ENCODE results near the gene ECHDC1.
A peak's percentile ranks its signal among the peaks of the same experiment; 100 is the strongest.
"Not testable (repeated sequence)": the region's sequence is repeated elsewhere in the genome, so short reads cannot be mapped to it uniquely, and the experiment has no call there.

Gene ECHDC1, protein sequence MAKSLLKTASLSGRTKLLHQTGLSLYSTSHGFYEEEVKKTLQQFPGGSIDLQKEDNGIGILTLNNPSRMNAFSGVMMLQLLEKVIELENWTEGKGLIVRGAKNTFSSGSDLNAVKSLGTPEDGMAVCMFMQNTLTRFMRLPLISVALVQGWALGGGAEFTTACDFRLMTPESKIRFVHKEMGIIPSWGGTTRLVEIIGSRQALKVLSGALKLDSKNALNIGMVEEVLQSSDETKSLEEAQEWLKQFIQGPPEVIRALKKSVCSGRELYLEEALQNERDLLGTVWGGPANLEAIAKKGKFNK

DNA sequence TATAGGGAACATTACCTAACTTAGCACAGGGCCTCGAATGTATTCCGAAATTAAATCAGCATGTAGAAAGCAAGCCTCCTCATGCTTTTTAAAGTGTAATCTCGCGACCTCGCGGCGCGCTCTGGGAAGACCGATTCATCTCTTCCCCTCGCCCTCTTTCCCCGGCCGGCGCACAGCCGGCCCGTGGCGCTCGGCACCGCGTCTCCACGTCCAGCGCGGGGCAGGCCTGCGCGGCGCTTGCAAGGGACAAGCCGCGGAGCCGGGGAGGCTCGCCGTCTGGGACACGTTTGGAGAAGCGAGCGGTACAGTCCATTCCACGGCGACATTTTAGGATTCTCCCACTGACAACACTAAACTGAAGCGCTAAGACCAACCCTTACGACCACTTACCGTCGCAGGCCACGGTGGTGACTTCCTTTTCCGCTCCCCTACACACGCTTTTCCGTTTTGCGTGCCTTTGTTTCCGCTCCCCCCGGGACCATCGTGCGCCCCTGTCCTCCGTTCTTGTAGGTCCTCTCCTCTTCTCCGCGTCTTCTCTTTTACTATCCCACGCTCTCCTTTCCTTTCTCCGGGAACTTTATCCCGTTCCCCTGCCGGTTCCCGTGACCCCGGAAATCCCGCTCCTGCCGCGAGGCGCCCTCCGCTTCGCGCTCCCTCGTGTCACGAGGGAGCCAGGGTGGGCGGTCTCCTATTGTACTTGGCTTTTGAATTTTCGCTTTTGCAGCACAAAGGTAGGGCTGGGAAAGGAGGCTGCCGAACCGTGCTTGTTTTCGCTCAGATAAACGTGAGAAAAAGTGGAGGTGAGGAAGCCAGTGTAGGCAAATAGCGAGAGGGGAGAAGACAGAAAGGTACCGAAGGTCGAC lies at the start of gene ECHDC1:
Gene ECHDC1, minus strand, starts transcription at position 664 of the 863 bp plus-strand sequence. CDS start 12,581 bp downstream, outside the sequence.
- no peak within 1 kb of the TSS for H3K27ac Mint-ChIP-seq
- H3K36me3 Mint-ChIP-seq = no peaks in the 10 kb centered on the region
- no peak within 1 kb of the TSS for H3K4me3 Mint-ChIP-seq
- peaks cover 6% of the 10 kb centered on the region for H3K4me1 Mint-ChIP-seq
- ATAC-seq = peak; percentile 86
- H3K9me3 Mint-ChIP-seq = no peaks in the 10 kb centered on the region
- H3K27me3 Mint-ChIP-seq = no peaks in the 10 kb centered on the region

- no peaks in the 10 kb centered on the region for H3K36me3 Mint-ChIP-seq
- no peaks in the 10 kb centered on the region for H3K27me3 Mint-ChIP-seq
- H3K27ac Mint-ChIP-seq = no peak overlapping the region
- no peak overlapping the region for H3K4me3 Mint-ChIP-seq
- H3K9me3 Mint-ChIP-seq = no peaks in the 10 kb centered on the region
- H3K4me1 Mint-ChIP-seq = no peaks in the 10 kb centered on the region
- no peak for ATAC-seq
These were observed 48.9 kb upstream of the ECHDC1 start for GRCh38 chr6:127392301-127392700.

GRCh38 chr6:127391094-127391953 lies 47.9 kb upstream of the ECHDC1 start:
- H3K4me3 Mint-ChIP-seq = no peak overlapping the region
- no peaks in the 10 kb centered on the region for H3K4me1 Mint-ChIP-seq
- no peaks in the 10 kb centered on the region for H3K9me3 Mint-ChIP-seq
- ATAC-seq = no peak
- no peaks in the 10 kb centered on the region for H3K27me3 Mint-ChIP-seq
- H3K27ac Mint-ChIP-seq = no peak overlapping the region
- no peaks in the 10 kb centered on the region for H3K36me3 Mint-ChIP-seq

- Mint-ChIP-seq H3K27me3 (no peaks in the 10 kb centered on the region), H3K9me3 (no peaks in the 10 kb centered on the region), H3K27ac (no peak overlapping the region), H3K4me3 (no peak overlapping the region), H3K4me1 (no peaks in the 10 kb centered on the region), H3K36me3 (no peaks in the 10 kb centered on the region)
- no peak for ATAC-seq
These were observed 46.3 kb upstream of the ECHDC1 start for GRCh38 chr6:127389706-127390105.

GRCh38 chr6:127385668-127386430 lies 42.4 kb upstream of the ECHDC1 start:
- Mint-ChIP-seq H3K4me1 (no peaks in the 10 kb centered on the region), H3K27me3 (no peaks in the 10 kb centered on the region), H3K36me3 (no peaks in the 10 kb centered on the region), H3K9me3 (no peaks in the 10 kb centered on the region), H3K27ac (no peak overlapping the region), H3K4me3 (no peak overlapping the region)
- no peak for ATAC-seq

DNA sequence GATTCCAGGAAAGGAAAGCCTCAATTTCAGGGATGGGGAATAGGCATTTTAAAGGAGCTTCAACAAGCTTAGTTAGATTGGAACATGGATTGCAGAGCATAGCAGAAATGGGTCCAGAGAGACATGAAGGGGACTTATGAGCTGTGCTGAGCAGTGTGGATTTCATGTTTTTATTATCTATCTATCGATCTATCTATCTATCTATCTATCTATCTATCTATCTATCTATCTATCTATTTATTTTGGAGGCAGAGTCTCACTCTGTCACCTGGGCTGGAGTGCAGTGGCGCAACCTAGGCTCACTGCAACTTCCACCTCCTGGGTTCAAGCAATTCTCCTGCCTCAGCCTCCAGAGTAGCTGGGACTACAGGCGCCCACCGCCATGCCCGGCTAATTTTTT lies 41.4 kb upstream of the ECHDC1 start:
- not testable (repeated sequence) for H3K27me3 Mint-ChIP-seq, H3K27ac Mint-ChIP-seq, H3K4me1 Mint-ChIP-seq, H3K9me3 Mint-ChIP-seq, ATAC-seq, H3K4me3 Mint-ChIP-seq, H3K36me3 Mint-ChIP-seq

DNA sequence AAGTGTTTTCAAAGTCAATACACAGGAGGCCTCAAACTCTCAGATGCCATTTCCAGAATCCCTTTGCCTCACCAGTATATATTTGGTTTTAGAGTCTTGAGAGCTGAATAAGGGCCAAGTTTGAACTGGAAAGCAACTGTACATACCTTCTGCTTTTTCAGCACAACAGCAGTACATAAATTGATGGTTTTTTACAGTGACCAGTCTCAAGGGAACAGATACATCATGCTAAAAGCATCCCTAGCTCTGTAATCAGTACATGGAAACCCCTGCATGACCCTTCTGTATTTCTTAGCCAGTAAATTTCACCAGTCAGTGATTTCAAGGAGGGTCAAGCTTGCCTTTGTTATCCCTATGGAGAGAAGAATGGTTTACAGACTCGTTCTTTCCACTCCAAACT lies 40.6 kb upstream of the ECHDC1 start:
- Mint-ChIP-seq H3K4me3 (no peak overlapping the region), H3K9me3 (no peaks in the 10 kb centered on the region), H3K4me1 (no peaks in the 10 kb centered on the region), H3K27me3 (no peaks in the 10 kb centered on the region), H3K27ac (no peak overlapping the region), H3K36me3 (no peaks in the 10 kb centered on the region)
- no peak for ATAC-seq

DNA sequence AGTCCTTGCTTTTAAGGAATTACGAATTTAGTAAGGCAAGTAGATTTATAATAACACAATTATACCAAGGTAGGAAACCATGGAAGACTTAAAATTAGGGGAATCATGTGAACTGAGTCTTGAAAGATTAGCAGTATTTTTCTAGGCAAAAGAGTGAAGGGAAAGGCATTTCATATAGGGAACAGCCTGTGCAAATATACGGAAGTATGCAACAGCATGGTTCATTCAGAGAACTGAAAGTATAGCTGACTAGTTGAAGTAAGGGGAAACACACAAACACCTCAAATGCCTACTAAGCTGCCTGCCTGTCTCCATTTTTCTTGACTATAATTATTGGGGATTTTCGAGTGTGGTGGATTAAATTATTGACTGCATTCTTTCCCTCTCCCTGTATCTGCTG lies 39.0 kb upstream of the ECHDC1 start:
- no peaks in the 10 kb centered on the region for H3K9me3 Mint-ChIP-seq
- no peaks in the 10 kb centered on the region for H3K36me3 Mint-ChIP-seq
- no peaks in the 10 kb centered on the region for H3K4me1 Mint-ChIP-seq

GRCh38 chr6:127381384-127381783 lies 38.0 kb upstream of the ECHDC1 start:
- no peaks in the 10 kb centered on the region for H3K9me3 Mint-ChIP-seq
- no peaks in the 10 kb centered on the region for H3K36me3 Mint-ChIP-seq
- H3K27ac Mint-ChIP-seq = no peak overlapping the region
- no peaks in the 10 kb centered on the region for H3K4me1 Mint-ChIP-seq
- H3K4me3 Mint-ChIP-seq = no peak overlapping the region
- ATAC-seq = no peak
- H3K27me3 Mint-ChIP-seq = no peaks in the 10 kb centered on the region

More for the DNA sequence above, 39.0 kb upstream of the ECHDC1 start:
- no peak for ATAC-seq
- Mint-ChIP-seq H3K27me3 (no peaks in the 10 kb centered on the region), H3K4me3 (no peak overlapping the region), H3K27ac (no peak overlapping the region)

DNA sequence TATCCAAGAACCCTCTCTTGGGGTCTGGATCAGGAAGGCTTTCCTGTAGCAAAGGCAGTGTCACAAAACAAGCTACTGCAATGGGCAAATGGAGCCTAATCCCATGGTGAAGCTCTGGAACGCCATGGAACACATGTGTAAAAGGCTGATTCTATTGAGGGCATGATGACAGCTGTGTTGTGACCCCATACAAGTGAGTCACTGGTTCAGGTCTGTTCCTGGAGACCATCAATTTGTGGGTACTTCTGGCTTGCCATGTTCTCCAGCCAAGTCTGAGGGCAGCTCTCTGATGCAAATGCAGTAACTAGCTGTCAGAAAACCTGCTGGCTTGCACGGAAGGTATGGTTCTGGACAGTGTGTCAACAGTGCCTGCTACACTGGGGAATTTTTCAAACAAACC lies 33.3 kb upstream of the ECHDC1 start:
- no peak overlapping the region for H3K27ac Mint-ChIP-seq
- H3K36me3 Mint-ChIP-seq = peaks cover 5% of the 10 kb centered on the region
- H3K27me3 Mint-ChIP-seq = no peaks in the 10 kb centered on the region
- H3K4me3 Mint-ChIP-seq = no peak overlapping the region
- no peak for ATAC-seq
- no peaks in the 10 kb centered on the region for H3K4me1 Mint-ChIP-seq
- H3K9me3 Mint-ChIP-seq = peaks cover 3% of the 10 kb centered on the region

GRCh38 chr6:127367023-127367375 lies 23.6 kb upstream of the ECHDC1 start:
- Mint-ChIP-seq H3K4me3 (no peak overlapping the region), H3K36me3 (peaks cover 17% of the 10 kb centered on the region), H3K27me3 (no peaks in the 10 kb centered on the region), H3K27ac (no peak overlapping the region), H3K9me3 (peaks cover 9% of the 10 kb centered on the region), H3K4me1 (peaks cover 4% of the 10 kb centered on the region)
- ATAC-seq = no peak

- H3K27ac Mint-ChIP-seq = no peak overlapping the region
- peaks cover 12% of the 10 kb centered on the region for H3K36me3 Mint-ChIP-seq
- peaks cover 5% of the 10 kb centered on the region for H3K9me3 Mint-ChIP-seq
- no peaks in the 10 kb centered on the region for H3K27me3 Mint-ChIP-seq
- H3K4me1 Mint-ChIP-seq = peaks cover 4% of the 10 kb centered on the region
- H3K4me3 Mint-ChIP-seq = no peak overlapping the region
- ATAC-seq = peak; percentile 20
These were observed 23.0 kb upstream of the ECHDC1 start for GRCh38 chr6:127366282-127367022.

GRCh38 chr6:127365874-127366273 lies 22.5 kb upstream of the ECHDC1 start:
- H3K4me3 Mint-ChIP-seq = no peak overlapping the region
- peaks cover 5% of the 10 kb centered on the region for H3K9me3 Mint-ChIP-seq
- no peak for ATAC-seq
- H3K27ac Mint-ChIP-seq = no peak overlapping the region
- H3K4me1 Mint-ChIP-seq = peaks cover 4% of the 10 kb centered on the region
- peaks cover 16% of the 10 kb centered on the region for H3K36me3 Mint-ChIP-seq
- H3K27me3 Mint-ChIP-seq = no peaks in the 10 kb centered on the region

DNA sequence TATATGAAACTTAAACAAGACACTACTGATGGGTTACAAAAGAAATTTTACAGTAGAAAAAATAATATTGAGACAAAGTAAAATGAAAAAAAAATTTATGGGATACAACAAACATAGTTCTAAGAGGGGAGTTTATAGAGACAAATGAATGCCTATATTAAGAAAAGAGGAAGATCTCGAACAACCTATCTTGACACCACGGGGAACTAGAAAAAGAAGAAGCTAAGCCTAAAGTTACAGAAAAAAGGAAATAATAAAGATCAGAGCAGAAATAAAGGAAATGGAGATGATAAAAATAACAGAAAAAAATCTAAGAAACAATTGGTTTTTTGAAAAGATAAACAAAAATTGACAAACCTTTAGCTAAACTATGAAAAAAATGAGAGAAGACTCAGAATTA lies 9.1 kb upstream of the ECHDC1 start:
- H3K36me3 Mint-ChIP-seq = peaks cover 14% of the 10 kb centered on the region
- peaks cover 9% of the 10 kb centered on the region for H3K9me3 Mint-ChIP-seq
- no peaks in the 10 kb centered on the region for H3K27me3 Mint-ChIP-seq
- peak overlapping the region; percentile 61 for H3K27ac Mint-ChIP-seq
- peaks cover 15% of the 10 kb centered on the region for H3K4me1 Mint-ChIP-seq
- ATAC-seq = no peak
- no peak overlapping the region for H3K4me3 Mint-ChIP-seq
